NCI-H1694 treated with DMSO at 0.1 percent for 48 hours (cell line): ENCODE results near the gene ADCY5.

Experiments
- DNase-seq: peaks from one replicate; lab custom pipeline; 2025; lab: John Stamatoyannopoulos, UW

The ADCY5 gene

GRCh38 chr3:123286308-123287023 is 162.4 kb downstream of the ADCY5 start:
- DNase-seq: peak; percentile 19

- no peak for DNase-seq
Observed at GRCh38 chr3:123285931-123286307, 163.0 kb downstream of the ADCY5 start.

DNA sequence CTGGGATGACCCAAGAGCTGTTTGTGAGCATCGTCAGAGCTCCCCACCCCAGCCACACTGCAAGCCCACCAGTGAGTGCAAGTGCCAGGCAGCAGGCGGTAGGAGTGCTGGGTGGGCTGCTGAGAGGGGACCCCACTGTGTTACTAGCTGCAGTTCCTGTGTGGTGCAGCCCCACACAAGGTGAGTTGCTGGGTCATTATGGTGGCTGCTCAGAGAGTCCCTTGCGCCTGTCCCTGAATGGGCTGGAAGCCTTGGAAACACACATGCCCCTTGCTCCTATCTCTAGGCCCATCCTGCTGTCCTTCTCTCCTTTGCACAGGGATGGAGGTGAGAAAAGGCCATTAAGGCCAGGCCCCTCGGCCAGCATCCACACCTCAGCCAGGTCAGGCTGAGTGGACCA is 163.4 kb downstream of the ADCY5 start:
- DNase-seq: no peak

DNA sequence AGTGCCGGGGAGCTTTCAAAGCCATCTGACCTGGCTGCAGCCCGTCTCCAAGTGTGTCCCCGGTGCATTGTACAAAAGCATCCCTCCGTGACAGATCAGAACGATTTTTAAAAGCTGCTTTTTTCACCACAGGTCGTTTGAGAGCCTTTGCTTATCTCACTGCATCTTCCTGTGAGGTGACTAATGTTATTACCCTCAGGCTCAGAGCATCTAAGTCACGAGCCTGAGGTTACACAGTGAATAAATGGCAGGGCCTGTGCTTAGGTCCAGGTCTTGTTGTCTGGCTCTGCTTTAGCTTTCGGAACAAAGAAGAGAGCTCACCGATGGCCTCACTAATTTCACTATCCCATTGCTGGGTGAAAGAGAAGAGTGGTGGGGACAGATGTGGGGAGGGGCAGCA is 163.8 kb downstream of the ADCY5 start:
- no peak for DNase-seq

DNA sequence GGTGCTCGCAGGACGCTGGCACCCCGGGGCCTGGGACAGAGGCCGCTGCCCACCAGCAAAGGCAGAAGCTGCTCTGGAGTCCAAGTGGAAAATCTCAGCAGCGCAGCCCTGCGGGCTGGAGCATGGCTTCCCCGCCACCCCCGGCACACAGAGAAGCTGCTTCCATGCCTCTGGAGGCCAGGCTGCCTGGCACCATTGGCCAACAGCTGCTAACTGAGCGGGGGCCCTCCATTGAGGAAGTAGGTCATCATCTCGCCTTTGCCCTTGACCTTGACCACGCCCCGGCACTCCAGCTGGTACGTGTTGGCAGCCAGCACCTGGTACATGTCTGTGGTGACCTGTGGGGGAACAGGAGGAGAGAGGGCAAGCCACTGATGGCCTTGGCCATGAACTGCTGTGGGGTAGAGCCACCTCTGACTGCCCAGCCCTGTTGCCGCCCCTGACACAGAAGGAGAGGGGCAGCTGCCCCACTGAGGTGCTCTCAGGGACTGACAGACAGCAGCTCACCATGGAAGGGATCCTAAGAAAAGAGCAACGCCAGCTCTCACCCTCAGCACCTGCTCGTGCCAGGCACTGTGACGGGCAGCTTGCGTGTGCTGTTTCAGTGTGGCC is 164.4 kb downstream of the ADCY5 start:
- no peak for DNase-seq

GRCh38 chr3:123283657-123284398 is 165.1 kb downstream of the ADCY5 start:
- DNase-seq: no peak

DNA sequence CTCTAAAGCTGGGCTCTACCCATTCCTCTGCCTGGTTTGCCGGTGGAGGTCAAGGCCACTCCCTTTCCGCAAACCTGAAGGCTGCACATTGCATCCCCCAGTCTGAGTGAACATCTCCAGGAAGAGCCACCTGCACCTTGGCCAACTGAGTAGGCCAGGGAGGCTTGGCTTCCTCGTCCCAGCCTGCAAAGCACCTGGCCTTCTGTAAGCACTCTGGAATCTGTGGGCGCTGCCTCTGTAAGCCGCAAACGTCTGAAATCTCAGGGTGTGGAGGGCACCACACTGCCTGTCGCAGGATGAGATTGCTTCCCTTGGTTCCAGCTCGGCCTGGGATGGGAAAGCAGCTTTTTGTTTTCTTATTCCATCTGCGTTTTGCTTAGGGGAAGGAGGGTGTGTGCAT is 165.8 kb downstream of the ADCY5 start:
- DNase-seq: no peak

DNA sequence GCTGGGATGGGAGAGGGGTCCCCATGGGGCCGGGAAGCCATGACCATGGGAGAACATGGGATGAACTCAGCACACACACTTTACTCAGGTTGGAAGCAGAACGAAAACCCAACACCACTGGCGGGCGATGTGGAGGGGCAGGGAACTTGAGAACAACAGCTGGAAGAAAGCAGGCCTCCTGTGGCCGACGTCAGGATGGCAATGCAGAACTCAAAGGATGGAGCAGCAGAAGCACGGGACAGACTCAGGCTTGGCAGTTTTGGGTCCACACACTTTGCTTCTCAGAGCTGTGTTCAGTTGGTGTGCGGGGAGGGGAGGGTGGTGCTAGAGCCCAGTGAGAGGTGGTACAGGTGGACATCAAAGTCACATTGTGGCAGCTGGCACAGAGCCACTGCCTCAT is 166.4 kb downstream of the ADCY5 start:
- DNase-seq: no peak

DNA sequence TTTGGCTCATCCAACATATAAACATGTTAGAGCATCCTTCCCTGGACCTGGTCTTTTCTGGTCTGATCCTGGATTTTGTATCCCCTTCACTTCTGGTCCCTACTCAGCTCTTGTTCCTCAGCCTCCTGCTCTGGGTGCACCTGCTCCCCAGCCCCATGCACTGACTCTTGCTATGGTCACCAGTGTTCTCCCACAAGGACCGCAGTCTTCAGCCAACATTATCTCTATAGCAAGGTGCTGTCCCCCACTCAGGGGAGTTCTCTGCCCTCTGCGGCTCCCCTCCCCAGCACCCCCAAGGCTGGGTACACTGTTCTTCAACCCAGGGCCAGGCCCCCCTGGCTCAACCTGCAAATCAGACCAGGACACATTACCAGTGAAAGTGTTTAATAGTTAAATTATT is 167.0 kb downstream of the ADCY5 start:
- DNase-seq: no peak

- DNase-seq: no peak
Observed at GRCh38 chr3:123281406-123281805, 167.5 kb downstream of the ADCY5 start.

- DNase-seq: no peak
Observed at GRCh38 chr3:123279121-123279520, 169.8 kb downstream of the ADCY5 start.

DNA sequence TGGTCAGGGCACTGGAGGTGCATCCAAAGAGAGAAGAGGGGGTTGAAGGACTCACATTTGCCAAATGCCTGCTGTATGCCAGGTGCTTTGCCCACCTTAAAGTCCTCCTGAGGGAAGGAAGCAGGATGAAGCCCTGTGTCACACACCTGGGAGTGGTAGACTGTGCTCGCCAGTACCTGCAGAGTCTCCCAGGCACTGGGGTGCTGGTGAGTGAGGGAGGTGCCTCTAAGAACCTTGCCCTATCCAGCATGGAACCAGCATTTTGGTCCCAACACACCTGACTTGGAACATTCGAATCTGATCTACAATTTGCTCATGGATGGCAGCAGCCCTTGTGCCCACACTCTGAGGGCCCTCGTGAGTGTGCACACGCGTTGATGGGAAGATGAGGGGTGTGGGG is 170.4 kb downstream of the ADCY5 start:
- no peak for DNase-seq

- DNase-seq: no peak
Observed at GRCh38 chr3:123277106-123277505, 171.8 kb downstream of the ADCY5 start.

DNA sequence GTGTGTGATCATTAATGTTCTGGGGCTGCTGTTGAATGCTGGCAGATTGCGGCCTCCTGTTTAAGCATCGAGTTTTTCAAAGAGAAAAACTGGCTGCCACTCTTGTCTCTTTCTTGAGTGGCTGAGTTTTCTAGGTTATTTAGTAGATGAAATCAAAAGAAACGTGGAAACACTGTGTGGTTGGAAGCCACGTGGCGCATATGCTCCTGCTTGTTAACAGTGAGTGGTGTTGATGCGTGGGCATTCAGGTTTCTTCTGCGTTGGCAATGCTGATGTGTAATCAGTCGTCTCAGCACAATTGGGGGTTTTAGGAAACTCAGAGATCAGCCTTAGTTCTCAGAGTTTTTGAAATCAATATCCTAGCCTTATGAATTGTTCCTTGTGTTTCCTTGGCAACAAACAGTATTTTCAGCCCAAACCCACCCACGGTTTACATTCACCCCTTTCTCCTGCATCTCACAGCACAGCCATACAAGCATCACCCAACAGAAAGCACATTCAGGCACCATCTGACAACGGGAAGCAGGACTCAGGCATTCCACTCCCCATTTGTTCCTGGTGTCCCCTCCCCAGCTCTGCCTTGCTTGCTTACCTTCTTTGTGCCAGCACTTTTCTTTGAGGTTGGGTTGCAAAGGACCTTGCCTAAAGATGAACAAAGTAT is 172.4 kb downstream of the ADCY5 start:
- DNase-seq: no peak

DNA sequence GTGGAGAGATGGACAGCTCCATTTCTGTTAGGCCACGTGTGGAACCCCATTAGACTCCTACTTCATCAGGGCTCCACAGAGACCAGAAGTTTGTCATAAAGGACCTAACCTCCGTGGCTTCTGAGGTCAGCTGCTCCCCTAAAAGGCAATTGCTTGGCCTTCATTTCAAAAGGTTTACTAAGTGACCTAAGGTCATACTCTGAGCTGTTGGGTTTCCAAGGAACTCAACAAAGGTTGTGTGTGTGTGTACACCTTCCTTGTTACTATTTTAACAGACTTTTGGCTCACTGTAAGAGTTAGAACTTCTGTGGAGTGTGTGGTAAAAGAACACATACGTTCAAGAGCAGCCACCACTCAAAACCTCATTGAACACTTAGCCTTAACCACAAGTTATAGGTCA is 173.2 kb downstream of the ADCY5 start:
- no peak for DNase-seq

- no peak for DNase-seq
Observed at GRCh38 chr3:123272547-123272946, 176.3 kb downstream of the ADCY5 start.

GRCh38 chr3:123271466-123272159 is 177.3 kb downstream of the ADCY5 start:
- DNase-seq: no peak

- DNase-seq: no peak
Observed at GRCh38 chr3:123270818-123271217, 178.1 kb downstream of the ADCY5 start.

GRCh38 chr3:123267821-123268220 is 181.1 kb downstream of the ADCY5 start:
- no peak for DNase-seq

DNA sequence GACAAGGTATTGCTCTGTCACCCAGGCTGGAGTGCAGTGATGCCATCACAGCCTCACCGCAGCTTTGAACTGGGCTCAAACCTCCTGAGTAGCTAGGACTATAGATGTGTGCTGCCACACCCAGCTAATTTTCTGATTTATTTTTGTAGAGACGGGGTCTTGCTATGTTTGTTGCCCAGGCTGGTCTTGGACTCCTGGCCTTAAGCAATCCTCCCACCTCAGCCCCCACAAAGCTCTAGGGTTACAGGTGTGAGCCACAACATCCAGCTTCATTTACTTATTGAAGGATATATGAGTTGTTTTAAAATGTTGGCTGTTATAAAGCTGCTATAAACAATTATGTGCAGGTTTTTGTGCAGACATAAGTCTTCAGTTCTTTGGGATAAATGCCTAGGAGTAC is 184.9 kb downstream of the ADCY5 start:
- no peak for DNase-seq

DNA sequence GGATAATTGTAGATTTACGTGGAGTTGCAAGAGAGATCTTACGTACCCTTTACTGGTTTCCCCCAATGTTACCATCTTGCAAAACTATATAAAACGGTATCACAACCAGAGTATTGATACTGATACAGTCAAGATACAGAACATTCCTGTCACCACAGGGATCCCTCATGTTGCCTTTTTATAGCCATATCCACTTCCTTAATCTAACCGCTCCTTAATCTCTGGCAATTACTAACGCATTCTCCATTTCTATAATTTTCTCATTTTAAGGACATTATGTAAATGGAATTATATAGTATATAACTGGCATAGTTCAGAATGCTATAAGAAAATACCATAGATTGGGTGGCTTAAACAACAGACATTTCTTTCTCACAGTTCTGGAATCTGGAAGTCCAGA is 186.0 kb downstream of the ADCY5 start:
- DNase-seq: no peak

GRCh38 chr3:123262226-123262625 is 186.7 kb downstream of the ADCY5 start:
- no peak for DNase-seq
